Neural progenitor cell (in vitro differentiated cells): ENCODE data around the gene AEBP1. TPM values are rescaled to one million over a fixed set of nuclear protein-coding genes. Genes with fewer than 3 reads are reported as not detected.

Experiments
- DNase-seq: peaks from one replicate; pipeline ENCODE4 v3.0.0-alpha.2; 2016; ENCODE audit warnings: low spot score
- H2AFZ ChIP-seq: fragments of 200-600 bp; sonication (generic); replicated peaks from 2 replicates; pipeline ENCODE4 v1.6.1; 2016; ENCODE audit warnings: antibody characterized with exemption
- H3F3A ChIP-seq: fragments of 200-600 bp; sonication (generic); 2 replicates; pipeline ENCODE4 v1.6.1; 2016; ENCODE audit warnings: antibody characterized with exemption, low read depth
- H3K27ac ChIP-seq: fragments of 200-600 bp; sonication (generic); 2 replicates; pipeline ENCODE4 v1.5.1; 2016; ENCODE audit warnings: mild to moderate bottlenecking
- H3K27me3 ChIP-seq: fragments of 200-600 bp; sonication (generic); 2 replicates; pipeline ENCODE4 v1.6.1; 2016; ENCODE audit warnings: mild to moderate bottlenecking, moderate library complexity
- H3K36me3 ChIP-seq: fragments of 200-600 bp; sonication (generic); 2 replicates; pipeline ENCODE4 v1.5.1; 2016
- H3K4me1 ChIP-seq: fragments of 200-600 bp; sonication (generic); 2 replicates; pipeline ENCODE4 v1.6.1; 2016; ENCODE audit warnings: mixed run types
- H3K4me2 ChIP-seq: fragments of 200-600 bp; sonication (generic); 2 replicates; pipeline ENCODE4 v1.6.1; 2016
- H3K4me3 ChIP-seq: fragments of 200-600 bp; sonication (generic); 2 replicates; pipeline ENCODE4 v1.5.1; 2016
- H3K79me2 ChIP-seq: fragments of 200-600 bp; sonication (generic); 2 replicates; pipeline ENCODE4 v1.6.1; 2016; ENCODE audit warnings: low read depth
- H3K9ac ChIP-seq: fragments of 200-600 bp; sonication (generic); 2 replicates; pipeline ENCODE4 v1.6.1; 2016
- H3K9me3 ChIP-seq: fragments of 200-600 bp; sonication (generic); 2 replicates; pipeline ENCODE4 v1.5.1; 2016; ENCODE audit warnings: low read depth
- H4K20me1 ChIP-seq: fragments of 200-600 bp; sonication (generic); 2 replicates; pipeline ENCODE4 v1.6.1; 2016; ENCODE audit warnings: low read depth
- H3K27ac Mint-ChIP-seq: 3 replicates; pipeline ENCODE4 v1.8.0; 2021; ENCODE audit warnings: mixed read lengths
- H3K27me3 Mint-ChIP-seq: 2 replicates; pipeline ENCODE4 v1.8.0; 2022; ENCODE audit warnings: low read depth, mild to moderate bottlenecking, inconsistent platforms, moderate library complexity, mixed read lengths; ENCODE audit not compliant: insufficient read depth
- H3K36me3 Mint-ChIP-seq: 3 replicates; pipeline ENCODE4 v1.8.0; 2021; ENCODE audit warnings: mixed read lengths
- H3K4me1 Mint-ChIP-seq: 3 replicates; pipeline ENCODE4 v1.8.0; 2021; ENCODE audit warnings: mixed read lengths
- H3K4me3 Mint-ChIP-seq: 3 replicates; pipeline ENCODE4 v1.8.0; 2021; ENCODE audit warnings: mild to moderate bottlenecking, moderate library complexity, mixed read lengths
- H3K9me3 Mint-ChIP-seq: 3 replicates; pipeline ENCODE4 v1.8.0; 2020; ENCODE audit warnings: mixed read lengths
- CTCF ChIP-seq: fragments of 200-600 bp; sonication (generic); IDR thresholded peaks from 2 replicates; pipeline ENCODE4 v1.5.1; 2017; ENCODE audit warnings: antibody characterized with exemption, mild to moderate bottlenecking
- EZH2 ChIP-seq: fragments of 200-600 bp; sonication (generic); IDR thresholded peaks from 2 replicates; pipeline ENCODE4 v1.6.1; 2017; ENCODE audit warnings: antibody characterized with exemption, mild to moderate bottlenecking, moderate library complexity
- EZH2phosphoT487 ChIP-seq: fragments of 200-600 bp; sonication (generic); IDR thresholded peaks from 2 replicates; pipeline ENCODE4 v1.6.1; 2017; ENCODE audit warnings: antibody characterized with exemption
- total RNA-seq: library from RNA; depleted of rRNA; stranded (reverse); fragments of >200 nt; gene quantifications from 2 replicates; pipeline ENCODE4 v1.2.3, GENCODE V29; 2015; ENCODE audit warnings: low replicate concordance

The AEBP1 gene
- total RNA-seq, 1 donor from 2014 or later = 4.5 TPM

GRCh38 chr7:44099669-44100068, 4.5 kb upstream of the AEBP1 start:
- DNase-seq = no peak
- H3K4me1 ChIP-seq = no peaks in the 10 kb centered on the region
- no peak overlapping the region for H3K4me2 ChIP-seq
- Mint-ChIP-seq H3K4me3 (peak overlapping the region; percentile 41), H3K9me3 (no peaks in the 10 kb centered on the region), H3K36me3 (no peaks in the 10 kb centered on the region), H3K4me1 (peaks cover 23% of the 10 kb centered on the region), H3K27ac (peak overlapping the region; percentile 57), H3K27me3 (peaks cover 8% of the 10 kb centered on the region)
- H3K9ac ChIP-seq = no peak overlapping the region
- H2AFZ ChIP-seq = no peak overlapping the region
- TF ChIP-seq CTCF = no peak
- no peak overlapping the region for H3K4me3 ChIP-seq
- no peak overlapping the region for H3K27ac ChIP-seq
- peaks cover 3% of the 10 kb centered on the region for H3F3A ChIP-seq
- no peaks in the 10 kb centered on the region for H3K9me3 ChIP-seq
- H3K27me3 ChIP-seq = peaks cover 30% of the 10 kb centered on the region
- H3K36me3 ChIP-seq = no peaks in the 10 kb centered on the region
- no peaks in the 10 kb centered on the region for H3K79me2 ChIP-seq
- H4K20me1 ChIP-seq = no peaks in the 10 kb centered on the region

- H3K27ac ChIP-seq = no peak overlapping the region
- peaks cover 5% of the 10 kb centered on the region for H3F3A ChIP-seq
- H3K4me3 Mint-ChIP-seq = no peak overlapping the region
- H3K9me3 ChIP-seq = no peaks in the 10 kb centered on the region
- DNase-seq = no peak
- no peak for TF ChIP-seq CTCF
- TF ChIP-seq EZH2 = no peak
- no peak for TF ChIP-seq EZH2phosphoT487
- peaks cover 40% of the 10 kb centered on the region for H3K27me3 ChIP-seq
- H4K20me1 ChIP-seq = peaks cover 3% of the 10 kb centered on the region
- no peaks in the 10 kb centered on the region for H3K36me3 ChIP-seq
- no peaks in the 10 kb centered on the region for H3K9me3 Mint-ChIP-seq
- H3K27me3 Mint-ChIP-seq = peaks cover 10% of the 10 kb centered on the region
- H3K4me2 ChIP-seq = no peak overlapping the region
- H3K79me2 ChIP-seq = no peaks in the 10 kb centered on the region
- no peak overlapping the region for H3K4me3 ChIP-seq
- no peaks in the 10 kb centered on the region for H3K4me1 ChIP-seq
- H3K9ac ChIP-seq = no peak overlapping the region
- no peaks in the 10 kb centered on the region for H3K36me3 Mint-ChIP-seq
- peak overlapping the region; percentile 83 for H3K27ac Mint-ChIP-seq
- peaks cover 29% of the 10 kb centered on the region for H3K4me1 Mint-ChIP-seq
- no peak overlapping the region for H2AFZ ChIP-seq
Measured at GRCh38 chr7:44100458-44101302, 3.5 kb upstream of the AEBP1 start.

GRCh38 chr7:44101303-44101965, 2.7 kb upstream of the AEBP1 start:
- no peak overlapping the region for H2AFZ ChIP-seq

More at GRCh38 chr7:44101303-44101965, 2.7 kb upstream of the AEBP1 start:
- Histone ChIP-seq H3K79me2 (no peaks in the 10 kb centered on the region), H3K9me3 (no peaks in the 10 kb centered on the region), H3K27me3 (peaks cover 44% of the 10 kb centered on the region), H3K36me3 (no peaks in the 10 kb centered on the region), H3K4me2 (no peak overlapping the region), H3K27ac (no peak overlapping the region), H3F3A (peaks cover 5% of the 10 kb centered on the region), H3K9ac (no peak overlapping the region), H4K20me1 (peaks cover 4% of the 10 kb centered on the region), H3K4me1 (no peaks in the 10 kb centered on the region), H3K4me3 (no peak overlapping the region)
- H3K9me3 Mint-ChIP-seq = no peaks in the 10 kb centered on the region
- H3K27ac Mint-ChIP-seq = no peak overlapping the region
- no peak for DNase-seq
- H3K4me3 Mint-ChIP-seq = no peak overlapping the region
- no peak for TF ChIP-seq CTCF
- no peak for TF ChIP-seq EZH2phosphoT487
- TF ChIP-seq EZH2 = no peak
- peaks cover 3% of the 10 kb centered on the region for H3K36me3 Mint-ChIP-seq
- peaks cover 10% of the 10 kb centered on the region for H3K27me3 Mint-ChIP-seq
- peaks cover 32% of the 10 kb centered on the region for H3K4me1 Mint-ChIP-seq
